Panc1 (cell line): ENCODE results near the gene MRPL11. TPM values are rescaled to one million over a fixed set of nuclear protein-coding genes. Genes with fewer than 3 reads are reported as not detected.

Experiments used
- ATAC-seq: fragments of 200-7000 bp; cut with Tn5 transposase; 2 replicates; pipeline ENCODE4 v1.9.1; 2020; ENCODE audit warnings: mild to moderate bottlenecking, moderate library complexity
- BruUV-seq: library from RNA; stranded (reverse); fragments of 400-500 nt; replicated peaks from 2 replicates; lab custom pipeline; 2021; lab: Mats Ljungman, UMichigan
- CTCF ChIA-PET: fragments of 300-600 bp; sonication (Branson Sonifier 250); formaldehyde crosslinking; loops from one replicate; lab custom pipeline; 2022; ENCODE audit warnings: antibody characterized with exemption; lab: Charles Lee
- POLR2A ChIA-PET: fragments of 300-600 bp; sonication (Branson Sonifier 250); formaldehyde crosslinking; loops from one replicate; lab custom pipeline; 2022; ENCODE audit warnings: antibody characterized with exemption; lab: Charles Lee
- DNase-seq: peaks from one replicate; pipeline ENCODE4 v3.0.0-alpha.2; 2010; ENCODE audit warnings: low read depth, low spot score
- H3K27ac ChIP-seq: 2 replicates; pipeline ENCODE4 v1.5.1; 2011; ENCODE audit warnings: mild to moderate bottlenecking, low read length, inconsistent platforms
- H3K27me3 ChIP-seq: fragments of 200-500 bp; sonication (Bioruptor generic); 2 replicates; pipeline ENCODE4 v1.6.0; 2014; ENCODE audit warnings: low read length, inconsistent platforms; ENCODE audit not compliant: control insufficient read depth, insufficient read depth
- H3K36me3 ChIP-seq: fragments of 200-500 bp; sonication (Bioruptor generic); 2 replicates; pipeline ENCODE4 v1.5.1; 2014; ENCODE audit warnings: inconsistent platforms, mild to moderate bottlenecking, low read length, moderate library complexity; ENCODE audit not compliant: control insufficient read depth, insufficient read depth
- H3K4me1 ChIP-seq: 2 replicates; pipeline ENCODE4 v1.5.1; 2011; ENCODE audit warnings: inconsistent platforms, mild to moderate bottlenecking, low read length, moderate library complexity; ENCODE audit not compliant: control insufficient read depth, insufficient read depth
- H3K4me3 ChIP-seq, 2 experiments: 2 replicates each; pipeline ENCODE4 v1.5.1; 2011 to 2012; ENCODE audit warnings: low read depth in 2 of 2, low read length in 2 of 2, mild to moderate bottlenecking in 2 of 2, inconsistent platforms in 1 of 2, moderate library complexity in 1 of 2
- H3K9me3 ChIP-seq: fragments of 200-500 bp; sonication (Bioruptor generic); 2 replicates; pipeline ENCODE4 v1.5.1; 2014; ENCODE audit warnings: low read depth, mild to moderate bottlenecking, inconsistent platforms, low read length, moderate library complexity; ENCODE audit not compliant: control insufficient read depth, insufficient read depth
- CTCF ChIP-seq: fragments of 450-650 bp; IDR thresholded peaks from 2 replicates; pipeline ENCODE4 v1.5.1; 2017; ENCODE audit warnings: mild to moderate bottlenecking
- POLR2AphosphoS5 ChIP-seq: IDR thresholded peaks from 2 replicates; pipeline ENCODE4 v1.6.1; 2012; ENCODE audit warnings: mild to moderate bottlenecking, low read depth, low read length, moderate library complexity
- REST ChIP-seq, 2 experiments: IDR thresholded peaks; 2 replicates each; pipeline ENCODE4 v1.6.1; 2011 to 2012; ENCODE audit warnings: low read depth in 2 of 2, control low read depth in 1 of 2, low read length in 1 of 2, mild to moderate bottlenecking in 1 of 2, moderate library complexity in 1 of 2; ENCODE audit not compliant: insufficient read depth in 1 of 2
- SIN3A ChIP-seq: IDR thresholded peaks from 2 replicates; pipeline ENCODE4 v1.6.1; 2012; ENCODE audit warnings: low read depth, mild to moderate bottlenecking, low read length, moderate library complexity, borderline replicate concordance; ENCODE audit not compliant: insufficient read depth
- TCF7L2 ChIP-seq: IDR thresholded peaks from 2 replicates; pipeline ENCODE4 v1.6.1; 2011; ENCODE audit warnings: mild to moderate bottlenecking, low read depth, low read length, inconsistent platforms
- in situ Hi-C: cut with HindIII; loops from 2 replicates; pipeline ENCODE4 v1.10.0; 2016; ENCODE audit warnings: low sequenced_read_pairs, low pct_unique_long_range_greater_than_20kb
- intact Hi-C: fragments of 100-400 bp; cut with micrococcal nuclease; formaldehyde crosslinking; loops from one replicate; pipeline ENCODE4 v1.10.0; 2022; ENCODE audit not compliant: unreplicated experiment
- total RNA-seq: library from RNA; stranded (reverse); gene quantifications from one replicate; pipeline ENCODE4 v1.2.1, GENCODE V29; 2021; ENCODE audit not compliant: unreplicated experiment

Gene MRPL11
- total RNA-seq, 1 experiment from 2014 or later: 158 TPM

GRCh38 chr11:66415423-66415822 lies 23.2 kb downstream of the MRPL11 start:
- ChIA-PET POLR2A (interaction anchor here (0.6 kb wide), 1 partner anchor 46 kb away, joined by 3 read pairs; no protein-coding TSS in a partner anchor), CTCF (interaction anchor here (0.6 kb wide), 2 partner anchors 29 to 232 kb away, joined by 4 to 20 read pairs; no protein-coding TSS in a partner anchor)
- no peaks in the 10 kb centered on the region for H3K9me3 ChIP-seq

More at GRCh38 chr11:66415423-66415822, 23.2 kb downstream of the MRPL11 start:
- peaks cover 22% of the 10 kb centered on the region for H3K27me3 ChIP-seq
- TF ChIP-seq POLR2AphosphoS5: no peak
- no peak for TF ChIP-seq REST (IDR thresholded peaks at IDR 0.05; ENCODE audit: insufficient read depth in 1 of 2, low read depth in 2 of 2, low read length in 1 of 2)
- no peak for TF ChIP-seq TCF7L2
- no peak for TF ChIP-seq CTCF
- TF ChIP-seq SIN3A: no peak
- DNase-seq (no peak), ATAC-seq (no peak)
- H3K36me3 ChIP-seq: no peaks in the 10 kb centered on the region
- H3K4me3 ChIP-seq: no peak overlapping the region
- intact Hi-C loops (no loop called here), in situ Hi-C loops (no loop called here)
- H3K27ac ChIP-seq: no peak overlapping the region
- BruUV-seq: no TSS peak
- H3K4me1 ChIP-seq: 0 out of 2 replicates have a peak, but pooled peaks cover 4% of the 10 kb centered on the region
